ENCODE data around the gene PLEKHA5. TPM values are rescaled to one million over a fixed set of nuclear protein-coding genes. Genes with fewer than 3 reads are reported as not detected.
"Not testable (repeated sequence)": the region's sequence is repeated elsewhere in the genome, so short reads cannot be mapped to it uniquely, and the experiment has no call there.

The PLEKHA5 gene
- total and polyA plus RNA-seq, 4 experiments from 2014 or later, result 0.43 to 15.9 (median 13.3) TPM

- H3K27ac Mint-ChIP-seq, result no peak overlapping the region
- H3K27ac ChIP-seq (ENCODE audit: low read depth, low read length), result no peak overlapping the region
- no peaks in the 10 kb centered on the region for H3K4me1 Mint-ChIP-seq
- H3K9me3 Mint-ChIP-seq, result peaks cover 0 to 2% (median 0%) of the 10 kb centered on the region in 8 donors
- peaks cover 2 to 3% of the 10 kb centered on the region in 2 donors for H3K36me3 Mint-ChIP-seq
- no peaks in the 10 kb centered on the region for H3K36me3 ChIP-seq (ENCODE audit: insufficient read depth, low read length)
- intact Hi-C loops (cut with micrococcal nuclease), result no loop called here
- H3K4me3 Mint-ChIP-seq, result no peak overlapping the region
- DNase-seq, result no peak
- H3K4me1 ChIP-seq (ENCODE audit: insufficient read depth, low read length), result no peaks in the 10 kb centered on the region
- ChIA-PET CTCF (ENCODE audit: partially characterized antibody) (no interaction called here), POLR2A (ENCODE audit: partially characterized antibody) (interaction anchor here (0.6 kb wide), 1 partner anchor 282 kb away, joined by 3 read pairs; no protein-coding TSS in a partner anchor)
- no peak overlapping the region for H3K4me3 ChIP-seq (ENCODE audit: low read length in 2 of 2)
- H3K9me3 ChIP-seq (ENCODE audit: control insufficient read depth in 1 of 2, low read length in 2 of 2), result no peaks in the 10 kb centered on the region
- no peaks in the 10 kb centered on the region for H3K27me3 Mint-ChIP-seq
- H3K27me3 ChIP-seq (ENCODE audit: insufficient read depth, low read length), result no peaks in the 10 kb centered on the region
These were observed 172.2 kb downstream of the PLEKHA5 start for GRCh38 chr12:19301688-19302087.

- peaks cover 0 to 2% (median 0%) of the 10 kb centered on the region in 8 donors for H3K9me3 Mint-ChIP-seq
- H3K27me3 ChIP-seq (ENCODE audit: insufficient read depth, low read length), result no peaks in the 10 kb centered on the region
- no peak overlapping the region for H3K4me3 Mint-ChIP-seq
- no peaks in the 10 kb centered on the region for H3K4me1 Mint-ChIP-seq
- no peaks in the 10 kb centered on the region for H3K36me3 ChIP-seq (ENCODE audit: insufficient read depth, low read length)
- no peaks in the 10 kb centered on the region for H3K9me3 ChIP-seq (ENCODE audit: control insufficient read depth in 1 of 2, low read length in 2 of 2)
- no peaks in the 10 kb centered on the region for H3K4me1 ChIP-seq (ENCODE audit: insufficient read depth, low read length)
- ChIA-PET POLR2A (ENCODE audit: partially characterized antibody) (no interaction called here), CTCF (ENCODE audit: partially characterized antibody) (no interaction called here)
- no peak for DNase-seq
- no peaks in the 10 kb centered on the region for H3K27me3 Mint-ChIP-seq
- no peak overlapping the region for H3K27ac Mint-ChIP-seq
- peaks cover 2 to 5% of the 10 kb centered on the region in 2 donors for H3K36me3 Mint-ChIP-seq
- intact Hi-C loops (cut with micrococcal nuclease), result no loop called here
- no peak overlapping the region for H3K4me3 ChIP-seq (ENCODE audit: low read length in 2 of 2)
- H3K27ac ChIP-seq (ENCODE audit: low read depth, low read length), result no peak overlapping the region
These were observed 172.6 kb downstream of the PLEKHA5 start for GRCh38 chr12:19302100-19302640.

GRCh38 chr12:19303496-19303895 lies 174.0 kb downstream of the PLEKHA5 start:
- no peak overlapping the region for H3K27ac Mint-ChIP-seq
- Histone ChIP-seq H3K4me3 (ENCODE audit: low read length in 2 of 2) (no peak overlapping the region), H3K9me3 (ENCODE audit: control insufficient read depth in 1 of 2, low read length in 2 of 2) (no peaks in the 10 kb centered on the region), H3K36me3 (ENCODE audit: insufficient read depth, low read length) (no peaks in the 10 kb centered on the region), H3K27ac (ENCODE audit: low read depth, low read length) (no peak overlapping the region), H3K4me1 (ENCODE audit: insufficient read depth, low read length) (no peaks in the 10 kb centered on the region), H3K27me3 (ENCODE audit: insufficient read depth, low read length) (no peaks in the 10 kb centered on the region)
- peaks cover 2 to 5% of the 10 kb centered on the region in 2 donors for H3K36me3 Mint-ChIP-seq
- DNase-seq, result no peak
- no peaks in the 10 kb centered on the region for H3K27me3 Mint-ChIP-seq
- no peaks in the 10 kb centered on the region for H3K4me1 Mint-ChIP-seq
- ChIA-PET CTCF (ENCODE audit: partially characterized antibody) (no interaction called here), POLR2A (ENCODE audit: partially characterized antibody) (no interaction called here)
- H3K4me3 Mint-ChIP-seq, result no peak overlapping the region
- H3K9me3 Mint-ChIP-seq, result peaks cover 0 to 2% (median 0%) of the 10 kb centered on the region in 8 donors
- intact Hi-C loops (cut with micrococcal nuclease), result no loop called here

- CTCF ChIA-PET (ENCODE audit: partially characterized antibody), result no interaction called here
- Mint-ChIP-seq H3K36me3 (peaks cover 2 to 5% of the 10 kb centered on the region in 2 donors), H3K9me3 (peaks cover 0 to 2% (median 0%) of the 10 kb centered on the region in 8 donors), H3K4me3 (no peak overlapping the region), H3K27ac (no peak overlapping the region), H3K27me3 (no peaks in the 10 kb centered on the region), H3K4me1 (no peaks in the 10 kb centered on the region)
- H3K27me3 ChIP-seq (ENCODE audit: insufficient read depth, low read length), result no peaks in the 10 kb centered on the region
- intact Hi-C loops (cut with micrococcal nuclease), result no loop called here
- no peaks in the 10 kb centered on the region for H3K9me3 ChIP-seq (ENCODE audit: control insufficient read depth in 1 of 2, low read length in 2 of 2)
- DNase-seq, result no peak
- H3K36me3 ChIP-seq (ENCODE audit: insufficient read depth, low read length), result no peaks in the 10 kb centered on the region
- POLR2A ChIA-PET (ENCODE audit: partially characterized antibody), result no interaction called here
- no peaks in the 10 kb centered on the region for H3K4me1 ChIP-seq (ENCODE audit: insufficient read depth, low read length)
- H3K27ac ChIP-seq (ENCODE audit: low read depth, low read length), result no peak overlapping the region
- H3K4me3 ChIP-seq (ENCODE audit: low read length in 2 of 2), result no peak overlapping the region
These were observed 174.7 kb downstream of the PLEKHA5 start for GRCh38 chr12:19304149-19304750.

- H3K27ac Mint-ChIP-seq; DNase-seq; CTCF ChIA-PET (ENCODE audit: partially characterized antibody); H3K36me3 Mint-ChIP-seq; H3K27me3 Mint-ChIP-seq; H3K4me1 ChIP-seq (ENCODE audit: insufficient read depth, low read length); H3K4me3 Mint-ChIP-seq; H3K36me3 ChIP-seq (ENCODE audit: insufficient read depth, low read length); H3K4me3 ChIP-seq (ENCODE audit: low read length in 2 of 2); H3K9me3 ChIP-seq (ENCODE audit: control insufficient read depth in 1 of 2, low read length in 2 of 2); intact Hi-C loops (cut with micrococcal nuclease); H3K4me1 Mint-ChIP-seq; H3K9me3 Mint-ChIP-seq; POLR2A ChIA-PET (ENCODE audit: partially characterized antibody); H3K27me3 ChIP-seq (ENCODE audit: insufficient read depth, low read length); H3K27ac ChIP-seq (ENCODE audit: low read depth, low read length): not testable (repeated sequence)
These were observed 176.1 kb downstream of the PLEKHA5 start for GRCh38 chr12:19305621-19306020.

- peaks cover 2 to 5% of the 10 kb centered on the region in 2 donors for H3K36me3 Mint-ChIP-seq
- H3K27me3 Mint-ChIP-seq, result no peaks in the 10 kb centered on the region
- no peak overlapping the region for H3K4me3 Mint-ChIP-seq
- Histone ChIP-seq H3K4me3 (ENCODE audit: low read length in 2 of 2) (no peak overlapping the region), H3K27me3 (ENCODE audit: insufficient read depth, low read length) (no peaks in the 10 kb centered on the region), H3K27ac (ENCODE audit: low read depth, low read length) (no peak overlapping the region), H3K9me3 (ENCODE audit: control insufficient read depth in 1 of 2, low read length in 2 of 2) (no peaks in the 10 kb centered on the region), H3K36me3 (ENCODE audit: insufficient read depth, low read length) (no peaks in the 10 kb centered on the region), H3K4me1 (ENCODE audit: insufficient read depth, low read length) (no peaks in the 10 kb centered on the region)
- CTCF ChIA-PET (ENCODE audit: partially characterized antibody), result no interaction called here
- POLR2A ChIA-PET (ENCODE audit: partially characterized antibody), result no interaction called here
- H3K4me1 Mint-ChIP-seq, result no peaks in the 10 kb centered on the region
- peaks cover 0 to 2% (median 0%) of the 10 kb centered on the region in 8 donors for H3K9me3 Mint-ChIP-seq
- no peak for DNase-seq
- intact Hi-C loops (cut with micrococcal nuclease), result no loop called here
- H3K27ac Mint-ChIP-seq, result no peak overlapping the region
These were observed 176.8 kb downstream of the PLEKHA5 start for GRCh38 chr12:19306366-19306765.

- DNase-seq, result no peak
- Mint-ChIP-seq H3K27me3 (no peaks in the 10 kb centered on the region), H3K4me3 (no peak overlapping the region), H3K4me1 (peaks cover 0 to 2% (median 0%) of the 10 kb centered on the region in 4 donors), H3K36me3 (peaks cover 2 to 5% of the 10 kb centered on the region in 2 donors), H3K27ac (peak overlapping the region in 1 of 7 donors; percentile 18), H3K9me3 (peaks cover 0 to 2% (median 0%) of the 10 kb centered on the region in 8 donors)
- POLR2A ChIA-PET (ENCODE audit: partially characterized antibody), result no interaction called here
- Histone ChIP-seq H3K4me3 (ENCODE audit: low read length in 2 of 2) (no peak overlapping the region), H3K9me3 (ENCODE audit: control insufficient read depth in 1 of 2, low read length in 2 of 2) (no peaks in the 10 kb centered on the region), H3K27me3 (ENCODE audit: insufficient read depth, low read length) (no peaks in the 10 kb centered on the region), H3K4me1 (ENCODE audit: insufficient read depth, low read length) (no peaks in the 10 kb centered on the region), H3K27ac (ENCODE audit: low read depth, low read length) (no peak overlapping the region), H3K36me3 (ENCODE audit: insufficient read depth, low read length) (no peaks in the 10 kb centered on the region)
- intact Hi-C loops (cut with micrococcal nuclease), result no loop called here
- CTCF ChIA-PET (ENCODE audit: partially characterized antibody), result no interaction called here
These were observed 177.9 kb downstream of the PLEKHA5 start for GRCh38 chr12:19307451-19307850.

Data from CD4-positive, alpha-beta memory T cell (primary cell).